ENCODE data around the gene AQP9. TPM values are rescaled to one million over a fixed set of nuclear protein-coding genes. Genes with fewer than 3 reads are reported as not detected.

The AQP9 gene
- total RNA-seq, 1 donor from 2014 or later = 46.9 TPM

- no peak overlapping the region for H3K4me3 ChIP-seq
- peak overlapping the region; percentile 59 for H3K27ac ChIP-seq
- H3K27me3 ChIP-seq = no peaks in the 10 kb centered on the region
- H3K9me3 ChIP-seq = no peaks in the 10 kb centered on the region
- peaks cover 7% of the 10 kb centered on the region for H3K4me1 ChIP-seq
- H3K36me3 ChIP-seq = no peaks in the 10 kb centered on the region
- no peak for TF ChIP-seq CTCF (IDR thresholded peaks at IDR 0.05)
- intact Hi-C loops (cut with DNase I) = no loop called here
- no peak for DNase-seq
- no peak for ATAC-seq
Measured at GRCh38 chr15:58146211-58146610, 8.0 kb downstream of the AQP9 start.

GRCh38 chr15:58146749-58147148 lies 8.6 kb downstream of the AQP9 start:
- TF ChIP-seq CTCF (IDR thresholded peaks at IDR 0.05) = no peak
- Histone ChIP-seq H3K27ac (peak overlapping the region; percentile 59), H3K4me1 (peaks cover 7% of the 10 kb centered on the region), H3K27me3 (no peaks in the 10 kb centered on the region), H3K9me3 (no peaks in the 10 kb centered on the region), H3K4me3 (no peak overlapping the region), H3K36me3 (no peaks in the 10 kb centered on the region)
- DNase-seq = no peak
- intact Hi-C loops (cut with DNase I) = no loop called here
- ATAC-seq = peak; percentile 87

GRCh38 chr15:58147171-58147611 lies 9.0 kb downstream of the AQP9 start:
- DNase-seq (no peak), ATAC-seq (peak; percentile 81)
- Histone ChIP-seq H3K36me3 (no peaks in the 10 kb centered on the region), H3K27ac (peak overlapping the region; percentile 59), H3K9me3 (no peaks in the 10 kb centered on the region), H3K4me1 (peaks cover 7% of the 10 kb centered on the region), H3K4me3 (no peak overlapping the region), H3K27me3 (no peaks in the 10 kb centered on the region)
- no peak for TF ChIP-seq CTCF (IDR thresholded peaks at IDR 0.05)
- intact Hi-C loops (cut with DNase I) = no loop called here

- H3K4me3 ChIP-seq = no peak overlapping the region
- no peaks in the 10 kb centered on the region for H3K36me3 ChIP-seq
- DNase-seq (no peak), ATAC-seq (no peak)
- no peak overlapping the region for H3K27ac ChIP-seq
- H3K4me1 ChIP-seq = peaks cover 7% of the 10 kb centered on the region
- no peaks in the 10 kb centered on the region for H3K9me3 ChIP-seq
- H3K27me3 ChIP-seq = no peaks in the 10 kb centered on the region
- TF ChIP-seq CTCF (IDR thresholded peaks at IDR 0.05) = no peak
- intact Hi-C loops (cut with DNase I) = no loop called here
Measured at GRCh38 chr15:58148120-58148519, 9.9 kb downstream of the AQP9 start.

- intact Hi-C loops (cut with DNase I) = no loop called here
Measured at GRCh38 chr15:58148633-58149445, 10.7 kb downstream of the AQP9 start.

More at GRCh38 chr15:58148633-58149445, 10.7 kb downstream of the AQP9 start:
- Histone ChIP-seq H3K9me3 (no peaks in the 10 kb centered on the region), H3K27ac (no peak overlapping the region), H3K27me3 (no peaks in the 10 kb centered on the region), H3K4me1 (peaks cover 7% of the 10 kb centered on the region), H3K36me3 (no peaks in the 10 kb centered on the region), H3K4me3 (no peak overlapping the region)
- TF ChIP-seq CTCF (IDR thresholded peaks at IDR 0.05) = no peak
- ATAC-seq (no peak), DNase-seq (no peak)
